Stromal cell of bone marrow (primary cell): Measurements from ENCODE around the gene TTLL11.

ENCODE experiments used
- DNase-seq: peaks from one replicate; pipeline ENCODE4 v3.0.0-alpha.2; 2012; ENCODE audit warnings: low read depth

Gene TTLL11

GRCh38 chr9:121772600-121773285, 320.4 kb downstream of the TTLL11 start:
- no peak for DNase-seq
